Mucosa of rectum (tissue), 2 donors: ENCODE results near the gene LRRTM4.

Experiments used
- H3K27ac ChIP-seq, 2 donors: one replicate each; pipeline ENCODE4 v1.7.0; 2013; ENCODE audit warnings: inconsistent platforms in 2 of 2, low read depth in 2 of 2, low read length in 2 of 2
- H3K27me3 ChIP-seq, 2 donors: one replicate each; pipeline ENCODE4 v1.7.0; 2013; ENCODE audit warnings: low read length in 2 of 2; ENCODE audit not compliant: control insufficient read depth in 2 of 2, insufficient read depth in 2 of 2
- H3K36me3 ChIP-seq, 2 donors: one replicate each; pipeline ENCODE4 v1.7.0; 2013; ENCODE audit warnings: low read length in 2 of 2; ENCODE audit not compliant: control insufficient read depth in 2 of 2, insufficient read depth in 2 of 2
- H3K4me1 ChIP-seq, 2 donors: one replicate each; pipeline ENCODE4 v1.7.0; 2013; ENCODE audit warnings: low read length in 2 of 2, mild to moderate bottlenecking in 1 of 2; ENCODE audit not compliant: control insufficient read depth in 2 of 2, insufficient read depth in 2 of 2
- H3K4me3 ChIP-seq, 2 donors: one replicate each; pipeline ENCODE4 v1.7.0; 2013; ENCODE audit warnings: low read length in 2 of 2
- H3K9ac ChIP-seq, 2 donors: one replicate each; pipeline ENCODE4 v1.7.0; 2013; ENCODE audit warnings: low read length in 2 of 2, low read depth in 1 of 2, mild to moderate bottlenecking in 1 of 2
- H3K9me3 ChIP-seq, 2 donors: one replicate each; pipeline ENCODE4 v1.7.0; 2013; ENCODE audit warnings: low read length in 2 of 2; ENCODE audit not compliant: control insufficient read depth in 2 of 2
- donor health status: healthy.
- donor health status: Normal muscosa, but diverticular disease.

Gene LRRTM4

GRCh38 chr2:77418537-77418936, 103.6 kb downstream of the LRRTM4 start:
- H3K9me3 ChIP-seq, result no peaks in the 10 kb centered on the region
- no peak overlapping the region for H3K9ac ChIP-seq
- H3K27ac ChIP-seq, result no peak overlapping the region
- H3K4me1 ChIP-seq, result no peaks in the 10 kb centered on the region
- H3K4me3 ChIP-seq, result no peak overlapping the region
- H3K36me3 ChIP-seq, result no peaks in the 10 kb centered on the region
- no peaks in the 10 kb centered on the region for H3K27me3 ChIP-seq

GRCh38 chr2:77404189-77404588, 118.0 kb downstream of the LRRTM4 start:
- Histone ChIP-seq H3K27me3 (no peaks in the 10 kb centered on the region), H3K36me3 (no peaks in the 10 kb centered on the region), H3K4me1 (no peaks in the 10 kb centered on the region), H3K9ac (no peak overlapping the region), H3K4me3 (no peak overlapping the region), H3K9me3 (no peaks in the 10 kb centered on the region), H3K27ac (no peak overlapping the region)

- Histone ChIP-seq H3K4me1 (no peaks in the 10 kb centered on the region), H3K36me3 (no peaks in the 10 kb centered on the region), H3K9ac (no peak overlapping the region), H3K27ac (no peak overlapping the region), H3K9me3 (no peaks in the 10 kb centered on the region), H3K27me3 (no peaks in the 10 kb centered on the region), H3K4me3 (no peak overlapping the region)
These were observed 123.1 kb downstream of the LRRTM4 start for GRCh38 chr2:77398970-77399600.

- no peak overlapping the region for H3K9ac ChIP-seq
- no peaks in the 10 kb centered on the region for H3K36me3 ChIP-seq
- no peaks in the 10 kb centered on the region for H3K9me3 ChIP-seq
- H3K27ac ChIP-seq, result no peak overlapping the region
- H3K4me1 ChIP-seq, result no peaks in the 10 kb centered on the region
- no peak overlapping the region for H3K4me3 ChIP-seq
- no peaks in the 10 kb centered on the region for H3K27me3 ChIP-seq
These were observed 124.4 kb downstream of the LRRTM4 start for GRCh38 chr2:77397763-77398162.

- H3K36me3 ChIP-seq, result no peaks in the 10 kb centered on the region
- no peak overlapping the region for H3K27ac ChIP-seq
- H3K9ac ChIP-seq, result no peak overlapping the region
- H3K27me3 ChIP-seq, result no peaks in the 10 kb centered on the region
- no peaks in the 10 kb centered on the region for H3K9me3 ChIP-seq
- H3K4me1 ChIP-seq, result no peaks in the 10 kb centered on the region
- H3K4me3 ChIP-seq, result no peak overlapping the region
These were observed 127.2 kb downstream of the LRRTM4 start for GRCh38 chr2:77395011-77395410.

- H3K36me3 ChIP-seq, result no peaks in the 10 kb centered on the region
- H3K27ac ChIP-seq, result no peak overlapping the region
- no peak overlapping the region for H3K4me3 ChIP-seq
These were observed 131.1 kb downstream of the LRRTM4 start for GRCh38 chr2:77391119-77391518.

GRCh38 chr2:77387324-77387723, 134.9 kb downstream of the LRRTM4 start:
- no peaks in the 10 kb centered on the region for H3K27me3 ChIP-seq
- no peak overlapping the region for H3K4me3 ChIP-seq
- no peak overlapping the region for H3K9ac ChIP-seq
- H3K27ac ChIP-seq, result no peak overlapping the region
- no peaks in the 10 kb centered on the region for H3K4me1 ChIP-seq
- H3K9me3 ChIP-seq, result no peaks in the 10 kb centered on the region
- no peaks in the 10 kb centered on the region for H3K36me3 ChIP-seq

More at GRCh38 chr2:77391119-77391518, 131.1 kb downstream of the LRRTM4 start:
- no peak overlapping the region for H3K9ac ChIP-seq
- H3K9me3 ChIP-seq, result no peaks in the 10 kb centered on the region
- no peaks in the 10 kb centered on the region for H3K4me1 ChIP-seq
- no peaks in the 10 kb centered on the region for H3K27me3 ChIP-seq

GRCh38 chr2:77372636-77373035, 149.5 kb downstream of the LRRTM4 start:
- no peak overlapping the region for H3K9ac ChIP-seq
- no peaks in the 10 kb centered on the region for H3K27me3 ChIP-seq
- no peaks in the 10 kb centered on the region for H3K4me1 ChIP-seq
- no peaks in the 10 kb centered on the region for H3K36me3 ChIP-seq
- H3K4me3 ChIP-seq, result no peak overlapping the region
- no peak overlapping the region for H3K27ac ChIP-seq
- no peaks in the 10 kb centered on the region for H3K9me3 ChIP-seq

- no peak overlapping the region for H3K4me3 ChIP-seq
- H3K36me3 ChIP-seq, result no peaks in the 10 kb centered on the region
- no peaks in the 10 kb centered on the region for H3K4me1 ChIP-seq
- no peaks in the 10 kb centered on the region for H3K27me3 ChIP-seq
- H3K9ac ChIP-seq, result no peak overlapping the region
- no peak overlapping the region for H3K27ac ChIP-seq
- no peaks in the 10 kb centered on the region for H3K9me3 ChIP-seq
These were observed 151.7 kb downstream of the LRRTM4 start for GRCh38 chr2:77370511-77370910.

- no peaks in the 10 kb centered on the region for H3K27me3 ChIP-seq
- H3K9me3 ChIP-seq, result no peaks in the 10 kb centered on the region
These were observed 158.9 kb downstream of the LRRTM4 start for GRCh38 chr2:77363277-77363676.

GRCh38 chr2:77348821-77349220, 173.4 kb downstream of the LRRTM4 start:
- H3K27ac ChIP-seq, result no peak overlapping the region
- no peak overlapping the region for H3K9ac ChIP-seq
- H3K36me3 ChIP-seq, result no peaks in the 10 kb centered on the region
- H3K4me1 ChIP-seq, result no peaks in the 10 kb centered on the region
- H3K9me3 ChIP-seq, result no peaks in the 10 kb centered on the region
- no peak overlapping the region for H3K4me3 ChIP-seq
- no peaks in the 10 kb centered on the region for H3K27me3 ChIP-seq

More at GRCh38 chr2:77363277-77363676, 158.9 kb downstream of the LRRTM4 start:
- no peak overlapping the region for H3K4me3 ChIP-seq
- H3K9ac ChIP-seq, result no peak overlapping the region
- H3K27ac ChIP-seq, result no peak overlapping the region
- H3K4me1 ChIP-seq, result no peaks in the 10 kb centered on the region
- no peaks in the 10 kb centered on the region for H3K36me3 ChIP-seq
